Neural cell (in vitro differentiated cells): Measurements from ENCODE around the gene SNRNP70.

Source experiments
- CTCF ChIP-seq: fragments of 450-650 bp; IDR thresholded peaks from 2 replicates; pipeline ENCODE4 v1.5.1; 2014; ENCODE audit warnings: antibody characterized with exemption, mild to moderate bottlenecking, moderate library complexity; ENCODE audit not compliant: poor library complexity, severe bottlenecking
- EP300 ChIP-seq: fragments of 450-650 bp; conservative IDR thresholded peaks from 2 replicates; pipeline ENCODE4 v1.6.1; 2014; ENCODE audit warnings: antibody characterized with exemption, mild to moderate bottlenecking, moderate library complexity; ENCODE audit not compliant: poor library complexity, severe bottlenecking
- SMC3 ChIP-seq: fragments of 450-650 bp; conservative IDR thresholded peaks from 2 replicates; pipeline ENCODE4 v1.6.1; 2014; ENCODE audit warnings: antibody characterized with exemption, mild to moderate bottlenecking, moderate library complexity; ENCODE audit not compliant: poor library complexity

GRCh38 chr19:49119411-49120324, 34.4 kb downstream of the SNRNP70 start, which contains the start of gene PPFIA3:
- TF ChIP-seq CTCF = no peak
- no peak for TF ChIP-seq SMC3
- no peak for TF ChIP-seq EP300
